Measurements from ENCODE around the gene GAREM1.
A peak's percentile ranks its signal among the peaks of the same experiment; 100 is the strongest.

The GAREM1 gene

DNA sequence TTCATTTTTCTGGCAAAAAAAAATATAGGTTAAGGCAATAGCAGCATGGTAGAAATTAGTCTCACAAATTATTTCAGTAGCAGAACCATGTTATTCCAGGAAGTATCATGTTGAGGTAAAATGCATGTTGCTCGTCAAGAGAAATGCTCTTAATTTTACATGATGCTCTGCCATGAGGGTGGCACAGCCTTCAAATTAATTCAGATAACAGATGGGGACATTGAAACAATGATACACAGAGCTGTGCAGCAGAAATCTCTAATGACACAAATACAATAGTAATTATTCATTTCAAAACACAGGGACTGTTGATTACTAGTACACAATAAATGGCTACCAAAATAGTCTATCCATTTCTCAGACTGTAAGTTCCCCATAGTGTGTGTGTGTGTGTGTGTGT lies 24.8 kb downstream of the GAREM1 start:
- H3K4me3 ChIP-seq (ENCODE audit: low read depth, low read length), result no peak overlapping the region
- no peak for DNase-seq (ENCODE audit: low read depth)
- TF ChIP-seq, protein P1, sequence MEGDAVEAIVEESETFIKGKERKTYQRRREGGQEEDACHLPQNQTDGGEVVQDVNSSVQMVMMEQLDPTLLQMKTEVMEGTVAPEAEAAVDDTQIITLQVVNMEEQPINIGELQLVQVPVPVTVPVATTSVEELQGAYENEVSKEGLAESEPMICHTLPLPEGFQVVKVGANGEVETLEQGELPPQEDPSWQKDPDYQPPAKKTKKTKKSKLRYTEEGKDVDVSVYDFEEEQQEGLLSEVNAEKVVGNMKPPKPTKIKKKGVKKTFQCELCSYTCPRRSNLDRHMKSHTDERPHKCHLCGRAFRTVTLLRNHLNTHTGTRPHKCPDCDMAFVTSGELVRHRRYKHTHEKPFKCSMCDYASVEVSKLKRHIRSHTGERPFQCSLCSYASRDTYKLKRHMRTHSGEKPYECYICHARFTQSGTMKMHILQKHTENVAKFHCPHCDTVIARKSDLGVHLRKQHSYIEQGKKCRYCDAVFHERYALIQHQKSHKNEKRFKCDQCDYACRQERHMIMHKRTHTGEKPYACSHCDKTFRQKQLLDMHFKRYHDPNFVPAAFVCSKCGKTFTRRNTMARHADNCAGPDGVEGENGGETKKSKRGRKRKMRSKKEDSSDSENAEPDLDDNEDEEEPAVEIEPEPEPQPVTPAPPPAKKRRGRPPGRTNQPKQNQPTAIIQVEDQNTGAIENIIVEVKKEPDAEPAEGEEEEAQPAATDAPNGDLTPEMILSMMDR (IDR thresholded peaks at IDR 0.05; ENCODE audit: low read depth, low read length, missing control alignments), result no peak

DNA sequence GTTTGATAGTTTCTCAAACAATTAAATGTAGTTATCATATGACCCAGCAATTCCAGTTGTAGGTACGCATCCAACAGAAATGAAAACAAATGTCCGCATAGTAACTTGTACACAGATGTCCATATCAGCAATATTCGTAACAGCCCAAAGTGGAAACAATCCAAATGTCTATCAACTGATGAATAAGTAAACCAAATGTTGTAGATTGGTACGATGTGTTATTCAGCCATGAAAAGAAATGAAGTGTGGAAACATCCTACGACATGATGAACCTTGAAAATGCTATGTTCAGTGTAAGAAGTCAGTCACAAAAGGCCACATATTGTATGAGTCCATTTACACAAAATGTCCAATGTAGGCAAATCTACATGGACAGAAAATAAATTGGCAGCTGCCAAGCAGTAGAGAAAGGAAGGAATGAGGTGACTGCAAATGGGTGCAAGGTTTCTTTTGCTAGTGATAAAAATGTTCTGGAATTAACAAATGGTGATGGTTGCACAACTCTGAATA lies 26.9 kb downstream of the GAREM1 start:
- H3K4me3 ChIP-seq (ENCODE audit: low read depth, low read length), result no peak overlapping the region
- TF ChIP-seq, protein P1 (IDR thresholded peaks at IDR 0.05; ENCODE audit: low read depth, low read length, missing control alignments), result no peak
- no peak for DNase-seq (ENCODE audit: low read depth)

DNA sequence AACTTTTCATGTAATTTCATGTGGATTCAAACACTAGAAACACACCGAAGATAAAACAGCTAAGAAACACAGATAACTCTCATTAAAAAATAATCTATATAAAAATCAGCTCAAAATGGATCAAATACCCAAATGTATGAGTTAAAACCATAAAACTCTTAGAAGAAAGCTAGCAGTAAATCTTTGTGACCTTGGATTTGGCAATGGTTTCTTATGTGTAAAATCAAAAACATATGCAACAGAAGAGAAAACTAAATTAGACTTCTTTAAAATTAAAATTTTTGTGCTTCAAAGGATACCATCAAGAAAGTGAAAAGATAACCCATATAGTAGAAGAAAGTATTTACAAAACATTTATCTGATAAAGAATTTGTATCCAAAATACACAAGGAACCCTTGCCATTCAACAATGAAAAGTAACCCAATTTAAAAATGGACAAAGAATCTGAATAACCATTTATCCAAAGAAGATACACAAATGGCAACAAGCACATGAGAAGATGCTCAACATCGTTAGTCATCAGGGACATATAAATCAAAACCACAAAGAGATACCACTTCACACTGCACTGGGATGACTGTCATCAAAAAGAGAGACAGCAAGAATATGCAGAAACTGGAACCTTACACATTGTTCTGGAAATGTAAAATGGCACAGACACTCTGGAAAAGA lies 27.5 kb downstream of the GAREM1 start:
- TF ChIP-seq, protein P1 (IDR thresholded peaks at IDR 0.05; ENCODE audit: low read depth, low read length, missing control alignments), result no peak
- no peak for DNase-seq (ENCODE audit: low read depth)
- no peak overlapping the region for H3K4me3 ChIP-seq (ENCODE audit: low read depth, low read length)

DNA sequence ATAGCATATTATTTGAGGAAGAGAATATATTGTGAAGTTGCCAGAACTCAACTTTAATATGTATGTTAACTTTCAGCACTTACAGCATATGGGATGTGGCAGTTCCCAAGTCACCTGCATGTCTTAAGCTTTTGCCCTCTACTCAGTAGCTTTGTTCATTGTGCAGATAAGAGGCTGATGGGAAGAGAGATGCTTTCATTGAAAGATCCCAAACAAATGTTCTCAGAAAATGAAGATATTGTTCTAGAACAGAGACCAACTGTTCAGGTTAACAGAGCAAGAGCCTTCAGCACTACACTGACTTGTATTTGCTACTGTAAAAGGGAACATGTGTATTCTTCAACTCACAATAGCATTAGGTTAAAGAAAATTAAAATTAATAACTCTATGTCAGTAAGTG lies 28.1 kb downstream of the GAREM1 start:
- no peak overlapping the region for H3K4me3 ChIP-seq (ENCODE audit: low read depth, low read length)
- TF ChIP-seq, protein P1 (IDR thresholded peaks at IDR 0.05; ENCODE audit: low read depth, low read length, missing control alignments), result no peak
- DNase-seq (ENCODE audit: low read depth), result no peak

DNA sequence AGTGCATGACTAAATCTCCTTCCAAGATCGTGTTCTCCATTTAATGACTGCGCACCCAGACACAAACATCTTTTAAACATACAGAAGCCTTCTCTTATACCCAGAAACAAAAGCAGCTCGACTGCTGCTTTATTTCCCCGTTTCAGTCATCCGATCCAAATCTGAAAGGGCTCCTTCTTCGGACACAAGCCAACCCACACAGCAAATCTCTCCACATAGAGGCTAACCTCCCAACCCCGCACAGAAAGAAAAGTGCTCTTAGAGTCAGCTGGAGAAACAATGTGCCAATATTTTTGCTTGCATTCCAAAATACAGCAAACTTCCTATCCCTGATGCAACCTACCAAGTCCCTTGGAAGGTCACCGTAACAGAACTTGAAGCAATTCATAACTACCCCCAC lies 29.1 kb downstream of the GAREM1 start:
- TF ChIP-seq, protein P1 (IDR thresholded peaks at IDR 0.05; ENCODE audit: low read depth, low read length, missing control alignments), result no peak
- H3K4me3 ChIP-seq (ENCODE audit: low read depth, low read length), result no peak overlapping the region
- no peak for DNase-seq (ENCODE audit: low read depth)

GRCh38 chr18:32440518-32440917 lies 30.2 kb downstream of the GAREM1 start:
- TF ChIP-seq, protein P1 (IDR thresholded peaks at IDR 0.05; ENCODE audit: low read depth, low read length, missing control alignments), result no peak
- DNase-seq (ENCODE audit: low read depth), result no peak
- no peak overlapping the region for H3K4me3 ChIP-seq (ENCODE audit: low read depth, low read length)

- TF ChIP-seq, protein P1 (IDR thresholded peaks at IDR 0.05; ENCODE audit: low read depth, low read length, missing control alignments), result peak; percentile 24
- no peak overlapping the region for H3K4me3 ChIP-seq (ENCODE audit: low read depth, low read length)
- no peak for DNase-seq (ENCODE audit: low read depth)
Observed at GRCh38 chr18:32439802-32440201, 30.9 kb downstream of the GAREM1 start.

All from GM12864 (cell line).